ENCODE data around the gene FAM78A. TPM values are rescaled to one million over a fixed set of nuclear protein-coding genes. Genes with fewer than 3 reads are reported as not detected.
A peak's percentile ranks its signal among the peaks of the same experiment; 100 is the strongest.

The FAM78A gene
- total RNA-seq, 6 donors from 2014 or later, result 4.5 to 19.1 (median 9.3) TPM

DNA sequence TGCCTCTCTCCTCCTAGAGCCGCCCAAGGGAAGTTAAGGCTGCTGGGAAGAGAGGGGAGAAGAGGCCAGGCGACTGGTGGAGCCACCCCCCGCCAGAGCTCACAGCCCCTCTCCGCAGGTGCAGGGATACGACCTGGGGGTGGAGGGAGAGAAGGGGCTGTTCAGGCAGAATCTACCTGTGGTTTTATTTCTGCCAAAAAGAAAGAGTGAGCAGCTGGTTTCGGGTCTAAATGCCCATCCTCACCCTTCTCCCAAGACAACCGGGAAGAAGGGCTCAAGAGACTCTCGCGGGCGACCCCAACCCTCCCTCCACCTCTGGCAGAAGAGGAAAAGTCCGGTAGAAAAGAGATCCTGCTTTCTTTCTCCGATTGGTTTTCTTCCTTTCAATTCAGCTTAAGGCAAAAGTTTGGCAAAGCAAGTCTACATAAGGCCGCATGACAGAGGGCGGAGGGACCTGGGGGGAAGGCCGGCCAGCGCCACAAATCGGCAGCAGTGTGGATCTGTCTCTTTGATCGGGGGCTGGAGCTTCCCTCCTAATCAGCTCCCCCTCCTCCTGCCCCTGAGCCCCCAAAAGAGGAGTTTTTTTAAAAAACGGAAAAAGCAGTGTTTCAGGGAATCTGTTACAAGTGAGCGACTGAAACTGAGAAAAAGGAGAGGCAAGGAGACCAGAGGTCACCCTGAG is 16.3 kb downstream of the FAM78A start:
- 84 to 91% methylated on average over 20 of the region's 20 CpGs for WGBS, 2 donors
- Histone ChIP-seq H3K4me3 (no peak overlapping the region), H3K27me3 (no peaks in the 10 kb centered on the region), H3K4me1 (peaks cover 24 to 47% (median 32%) of the 10 kb centered on the region in 4 donors), H3K36me3 (peaks cover 7 to 32% (median 22%) of the 10 kb centered on the region in 4 donors), H3K27ac (no peak overlapping the region), H3K9me3 (no peaks in the 10 kb centered on the region)
- DNase-seq (no peak), ATAC-seq (ENCODE audit: low FRiP score in 2 of 2) (no peak)
- no peak for TF ChIP-seq EP300 (IDR thresholded peaks at IDR 0.05)
- TF ChIP-seq POLR2A (IDR thresholded peaks at IDR 0.05), result no peak
- TF ChIP-seq, protein P1, sequence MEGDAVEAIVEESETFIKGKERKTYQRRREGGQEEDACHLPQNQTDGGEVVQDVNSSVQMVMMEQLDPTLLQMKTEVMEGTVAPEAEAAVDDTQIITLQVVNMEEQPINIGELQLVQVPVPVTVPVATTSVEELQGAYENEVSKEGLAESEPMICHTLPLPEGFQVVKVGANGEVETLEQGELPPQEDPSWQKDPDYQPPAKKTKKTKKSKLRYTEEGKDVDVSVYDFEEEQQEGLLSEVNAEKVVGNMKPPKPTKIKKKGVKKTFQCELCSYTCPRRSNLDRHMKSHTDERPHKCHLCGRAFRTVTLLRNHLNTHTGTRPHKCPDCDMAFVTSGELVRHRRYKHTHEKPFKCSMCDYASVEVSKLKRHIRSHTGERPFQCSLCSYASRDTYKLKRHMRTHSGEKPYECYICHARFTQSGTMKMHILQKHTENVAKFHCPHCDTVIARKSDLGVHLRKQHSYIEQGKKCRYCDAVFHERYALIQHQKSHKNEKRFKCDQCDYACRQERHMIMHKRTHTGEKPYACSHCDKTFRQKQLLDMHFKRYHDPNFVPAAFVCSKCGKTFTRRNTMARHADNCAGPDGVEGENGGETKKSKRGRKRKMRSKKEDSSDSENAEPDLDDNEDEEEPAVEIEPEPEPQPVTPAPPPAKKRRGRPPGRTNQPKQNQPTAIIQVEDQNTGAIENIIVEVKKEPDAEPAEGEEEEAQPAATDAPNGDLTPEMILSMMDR (IDR thresholded peaks at IDR 0.05), result no peak
- no peak for TF ChIP-seq POLR2AphosphoS5 (IDR thresholded peaks at IDR 0.05)

DNA sequence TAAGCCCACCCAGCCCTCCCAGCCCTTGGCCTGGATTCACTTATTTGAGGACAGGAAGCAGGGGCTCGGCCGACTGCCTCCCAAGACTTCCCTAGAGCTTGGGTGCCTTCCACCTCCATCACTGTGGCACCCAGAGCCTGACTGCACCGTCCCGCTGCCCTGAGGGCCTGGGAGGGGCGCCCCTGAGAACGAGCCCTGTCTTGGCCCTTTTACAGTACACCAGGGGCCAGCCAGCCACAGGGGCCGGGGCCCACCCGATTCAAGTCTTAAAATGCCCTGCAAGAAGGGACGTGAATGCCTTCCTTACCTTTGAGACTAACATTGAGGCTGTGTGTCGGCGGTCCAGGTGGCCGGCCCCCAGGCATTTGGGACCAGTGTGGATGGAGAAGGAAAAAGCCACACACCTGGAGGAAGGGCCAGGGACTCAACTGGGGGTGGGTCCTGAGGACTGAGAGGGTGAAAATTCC is 16.8 kb downstream of the FAM78A start:
- H3K4me1 ChIP-seq, result peaks cover 27 to 51% (median 35%) of the 10 kb centered on the region in 4 donors

DNA sequence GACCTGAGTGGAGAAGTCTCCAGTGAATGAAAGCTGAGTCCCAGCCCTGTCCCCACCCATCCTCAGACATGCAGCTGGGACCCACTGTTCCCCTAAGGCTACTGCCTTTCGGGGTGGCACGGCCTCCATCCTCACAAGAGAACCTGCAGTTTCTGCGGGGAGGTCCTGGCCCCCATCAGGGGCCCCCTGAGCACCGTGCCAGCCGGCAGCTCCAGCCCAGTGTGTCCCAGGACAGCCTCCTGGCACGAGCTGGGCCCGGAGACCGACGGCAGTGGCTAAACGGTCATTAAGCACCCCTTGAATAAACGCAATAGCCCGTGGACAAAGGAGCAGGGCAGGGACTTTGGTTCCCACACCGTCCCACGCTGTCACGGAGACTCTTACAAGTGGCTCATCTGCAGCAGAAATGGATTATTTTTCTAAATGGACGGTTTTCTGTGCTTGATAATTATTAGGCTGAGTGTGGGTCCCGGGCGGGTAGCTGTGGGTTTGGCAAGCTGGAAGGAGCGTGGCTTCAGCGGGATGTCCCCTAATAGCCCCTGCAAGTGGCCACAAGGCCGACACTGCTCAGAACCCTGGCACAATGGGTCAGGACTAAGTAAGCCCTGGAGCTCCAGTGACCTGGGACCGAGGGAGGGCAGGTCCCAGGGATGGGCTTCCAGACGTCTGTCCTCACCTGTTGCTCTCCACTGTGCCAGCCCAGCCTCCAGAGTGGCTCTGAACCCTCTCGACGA is 17.4 kb downstream of the FAM78A start:
- peak overlapping the region in 1 of 4 donors; percentile 86 for H3K27ac ChIP-seq
- no peaks in the 10 kb centered on the region for H3K27me3 ChIP-seq
- H3K9me3 ChIP-seq, result no peaks in the 10 kb centered on the region
- H3K4me1 ChIP-seq, result peaks cover 29 to 53% (median 37%) of the 10 kb centered on the region in 4 donors
- TF ChIP-seq POLR2AphosphoS5 (IDR thresholded peaks at IDR 0.05) (no peak), EP300 (IDR thresholded peaks at IDR 0.05) (no peak), POLR2A (IDR thresholded peaks at IDR 0.05) (no peak)
- TF ChIP-seq, protein P1 (IDR thresholded peaks at IDR 0.05), result no peak
- H3K4me3 ChIP-seq, result no peak overlapping the region
- DNase-seq, result peak in 1 of 2 donors; percentile 60
- WGBS, 2 donors, result 82 to 85% methylated on average over 13 to 25 of the region's 25 CpGs
- H3K36me3 ChIP-seq, result peaks cover 7 to 32% (median 22%) of the 10 kb centered on the region in 4 donors
- no peak for ATAC-seq (ENCODE audit: low FRiP score in 2 of 2)

More for the DNA sequence above, 16.8 kb downstream of the FAM78A start:
- WGBS, 2 donors, result 96 to 98% methylated on average over 9 to 11 of the region's 12 CpGs
- Histone ChIP-seq H3K9me3 (no peaks in the 10 kb centered on the region), H3K36me3 (peaks cover 7 to 32% (median 22%) of the 10 kb centered on the region in 4 donors), H3K4me3 (no peak overlapping the region), H3K27me3 (no peaks in the 10 kb centered on the region), H3K27ac (no peak overlapping the region)
- TF ChIP-seq, protein P1 (IDR thresholded peaks at IDR 0.05), result no peak
- ATAC-seq (ENCODE audit: low FRiP score in 2 of 2), result no peak
- peak in 1 of 2 donors; percentile 65 for DNase-seq

DNA sequence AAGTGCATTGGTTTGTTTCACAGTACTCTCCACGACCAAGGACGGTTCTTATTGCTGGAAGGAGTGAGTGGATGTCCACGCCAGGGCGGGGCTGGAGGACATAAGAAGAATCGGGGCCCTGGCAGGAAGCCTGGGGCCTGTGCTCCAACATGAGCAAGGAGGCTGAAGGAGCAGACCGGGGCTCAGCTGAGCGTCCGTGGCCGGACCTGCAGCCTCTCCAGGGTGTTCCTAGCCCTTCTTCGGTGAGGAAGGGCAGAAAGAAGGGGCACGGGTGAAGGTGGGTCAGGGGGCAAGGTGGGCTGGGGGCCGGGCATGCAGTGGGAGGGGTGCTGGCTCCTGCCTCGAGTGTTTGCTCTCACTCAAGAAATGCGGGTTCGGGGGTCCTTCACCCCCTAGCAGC is 18.1 kb downstream of the FAM78A start:
- peaks cover 7 to 32% (median 22%) of the 10 kb centered on the region in 4 donors for H3K36me3 ChIP-seq
- H3K4me1 ChIP-seq, result peaks cover 29 to 56% (median 42%) of the 10 kb centered on the region in 4 donors
- WGBS, 2 donors, result 51 to 54% methylated on average over 13 to 15 of the region's 15 CpGs
- H3K9me3 ChIP-seq, result no peaks in the 10 kb centered on the region
- no peak overlapping the region for H3K4me3 ChIP-seq
- H3K27me3 ChIP-seq, result no peaks in the 10 kb centered on the region
- peak overlapping the region in 3 of 4 donors; percentile 86 to 91 (median 87) for H3K27ac ChIP-seq
- DNase-seq, result peak in 1 of 2 donors; percentile 65
- ATAC-seq (ENCODE audit: low FRiP score in 2 of 2), result no peak
- TF ChIP-seq, protein P1 (IDR thresholded peaks at IDR 0.05), result no peak
- TF ChIP-seq POLR2A (IDR thresholded peaks at IDR 0.05) (no peak), EP300 (IDR thresholded peaks at IDR 0.05) (no peak)
